ENCODE measurements around the gene NR6A1. TPM values are rescaled to one million over a fixed set of nuclear protein-coding genes. Genes with fewer than 3 reads are reported as not detected.

Gene NR6A1
- total and polyA plus RNA-seq, 2 of the 13 experiments (the other 11 are each of a cell fraction or from before 2014, with no cell fraction given): 28.1 to 31.5 TPM

GRCh38 chr9:124793015-124793541 lies 22.0 kb upstream of the NR6A1 start:
- no peak overlapping the region for H3K4me3 ChIP-seq (replicated peaks in 1 of 3; ENCODE audit: insufficient read depth in 1 of 3, low read depth in 2 of 3, low read length in 3 of 3)
- no peaks in the 10 kb centered on the region for H4K20me1 ChIP-seq (ENCODE audit: insufficient read depth, low read length)
- no peak for DNase-seq (ENCODE audit: low spot score)
- WGBS (ENCODE audit: low lambda C conversion rate): 44% methylated on average over 8 of the region's 9 CpGs
- intact Hi-C loops (cut with micrococcal nuclease; ENCODE audit: unreplicated experiment): no loop called here
- H3K9ac ChIP-seq (ENCODE audit: insufficient read depth, low read depth, low read length): no peak overlapping the region
- no peaks in the 10 kb centered on the region for H3K36me3 ChIP-seq (replicated peaks in 1 of 2; ENCODE audit: control insufficient read depth in 1 of 2, insufficient read depth in 2 of 2, low read length in 2 of 2)
- ChIA-PET POLR2A (interaction anchor here (0.9 kb wide), 1 partner anchor 54 kb away, joined by 3 read pairs; no protein-coding TSS in a partner anchor), CTCF (ENCODE audit: low intra/inter-chr PET ratio, low total read pairs) (interaction anchor here (4.5 kb wide), 1 partner anchor 60 kb away, joined by 36 read pairs; the partner anchor contains the start of gene WDR38)
- TF ChIP-seq CEBPB (IDR thresholded peaks at IDR 0.05; ENCODE audit: borderline replicate concordance, low read depth, low read length) (peak; percentile 42; the same call in 1 of the 2 replicates), ATF3 (CRISPR knock-in tag; IDR thresholded peaks at IDR 0.05) (no peak)
- BruUV-seq (replicated peaks): no TSS peak
- FAIRE-seq: no peak
- no peak overlapping the region for H3K4me2 ChIP-seq (ENCODE audit: low read depth, low read length)
- H3K79me2 ChIP-seq (ENCODE audit: insufficient read depth, low read length): no peaks in the 10 kb centered on the region
- H3K27ac ChIP-seq (ENCODE audit: extremely low read length, insufficient read depth, low read length): no peak overlapping the region
- H3K4me1 ChIP-seq (ENCODE audit: insufficient read depth, low read length): peaks cover 33% of the 10 kb centered on the region
- no peaks in the 10 kb centered on the region for H3K9me3 ChIP-seq (ENCODE audit: low read length)
- in situ Hi-C loops (cut with HindIII; ENCODE audit: extremely low pct_ligation_motif_present, low pct_unique_long_range_greater_than_20kb): loop anchor here (10.0 kb wide), 1 partner anchor 52 kb away; no protein-coding TSS in a partner anchor
- H2AFZ ChIP-seq (ENCODE audit: low read length): no peak overlapping the region
- ATAC-seq: no peak; the same call in 2 of the 3 replicates
- H3K27me3 ChIP-seq (ENCODE audit: control insufficient read depth in 1 of 2, insufficient read depth in 2 of 2, low read length in 2 of 2): peaks cover 0 to 21% of the 10 kb centered on the region in 2 experiments; a peak in 1 of 5 replicates

- BruUV-seq (replicated peaks): no TSS peak
- Histone ChIP-seq H3K36me3 (replicated peaks in 1 of 2; ENCODE audit: control insufficient read depth in 1 of 2, insufficient read depth in 2 of 2, low read length in 2 of 2) (no peaks in the 10 kb centered on the region), H3K9ac (ENCODE audit: insufficient read depth, low read depth, low read length) (no peak overlapping the region), H3K4me1 (ENCODE audit: insufficient read depth, low read length) (peaks cover 30% of the 10 kb centered on the region), H4K20me1 (ENCODE audit: insufficient read depth, low read length) (no peaks in the 10 kb centered on the region), H3K27me3 (ENCODE audit: control insufficient read depth in 1 of 2, insufficient read depth in 2 of 2, low read length in 2 of 2) (peaks cover 0 to 16% of the 10 kb centered on the region in 2 experiments; a peak in 1 of 5 replicates), H3K27ac (ENCODE audit: extremely low read length, insufficient read depth, low read length) (no peak overlapping the region), H3K4me2 (ENCODE audit: low read depth, low read length) (no peak overlapping the region), H3K79me2 (ENCODE audit: insufficient read depth, low read length) (no peaks in the 10 kb centered on the region), H2AFZ (ENCODE audit: low read length) (no peak overlapping the region), H3K9me3 (ENCODE audit: low read length) (no peaks in the 10 kb centered on the region), H3K4me3 (replicated peaks in 1 of 3; ENCODE audit: insufficient read depth in 1 of 3, low read depth in 2 of 3, low read length in 3 of 3) (no peak overlapping the region)
- POLR2A ChIA-PET: no interaction called here
- DNase-seq (ENCODE audit: low spot score) (no peak), ATAC-seq (no peak), FAIRE-seq (no peak)
- CTCF ChIA-PET (ENCODE audit: low intra/inter-chr PET ratio, low total read pairs): no interaction called here
- TF ChIP-seq E2F5 (CRISPR knock-in tag; conservative IDR thresholded peaks at IDR 0.05) (no peak), MLX (CRISPR knock-in tag; IDR thresholded peaks at IDR 0.05) (no peak), ZNF629 (CRISPR knock-in tag; conservative IDR thresholded peaks at IDR 0.05) (peak; percentile 73), ZBTB38 (CRISPR knock-in tag; IDR thresholded peaks at IDR 0.05) (no peak), ZIK1 (CRISPR knock-in tag; IDR thresholded peaks at IDR 0.05; ENCODE audit: borderline replicate concordance, low read depth) (no peak), POLR2A (IDR thresholded peaks at IDR 0.05; ENCODE audit: insufficient read depth in 1 of 2, low read depth in 2 of 2, low read length in 2 of 2) (no peak), ZNF768 (CRISPR knock-in tag; IDR thresholded peaks at IDR 0.05) (peak; percentile 77), HDAC6 (IDR thresholded peaks at IDR 0.05; ENCODE audit: low read depth, low read length) (no peak), GATAD1 (CRISPR knock-in tag; IDR thresholded peaks at IDR 0.05) (no peak), ZNF510 (CRISPR knock-in tag; IDR thresholded peaks at IDR 0.05; ENCODE audit: low read depth) (no peak), FUBP1 (CRISPR knock-in tag; IDR thresholded peaks at IDR 0.05; ENCODE audit: borderline replicate concordance) (no peak), NR2C2 (CRISPR knock-in tag; IDR thresholded peaks at IDR 0.05; ENCODE audit: borderline replicate concordance) (no peak)
- intact Hi-C loops (cut with micrococcal nuclease; ENCODE audit: unreplicated experiment): no loop called here
- 61% methylated on average over 7 of the region's 8 CpGs for WGBS (ENCODE audit: low lambda C conversion rate)
- in situ Hi-C loops (cut with HindIII; ENCODE audit: extremely low pct_ligation_motif_present, low pct_unique_long_range_greater_than_20kb): loop anchor here (10.0 kb wide), 1 partner anchor 52 kb away; no protein-coding TSS in a partner anchor
These were observed 21.3 kb upstream of the NR6A1 start for GRCh38 chr9:124792257-124793014.
